OCI-LY1 (cell line): ENCODE results near the gene KRTAP10-9.

Experiments used
- CTCF ChIP-seq: fragments of 200-600 bp; sonication (generic), shearing (Covaris generic); IDR thresholded peaks from 2 replicates; pipeline ENCODE4 v1.5.1; 2017; ENCODE audit warnings: mild to moderate bottlenecking, antibody characterized with exemption, low read length, moderate library complexity, mixed read lengths
- EZH2 ChIP-seq: fragments of 200-600 bp; sonication (generic), shearing (Covaris generic); IDR thresholded peaks from 2 replicates; pipeline ENCODE4 v1.8.0; 2017; ENCODE audit warnings: borderline replicate concordance, mixed run types, mild to moderate bottlenecking, antibody characterized with exemption, low read length, moderate library complexity, mixed read lengths

GRCh38 chr21:44653123-44653522, 26.2 kb downstream of the KRTAP10-9 start:
- no peak for TF ChIP-seq CTCF
- TF ChIP-seq EZH2 = no peak
